Prostate gland (tissue), 2 donors: ENCODE results near the gene FLT4. TPM values are rescaled to one million over a fixed set of nuclear protein-coding genes. Genes with fewer than 3 reads are reported as not detected.
"Not testable (repeated sequence)": the region's sequence is repeated elsewhere in the genome, so short reads cannot be mapped to it uniquely, and the experiment has no call there.

Source experiments
- DNase-seq: peaks from one replicate; pipeline ENCODE4 v3.0.0-alpha.2; 2019; ENCODE audit warnings: low spot score
- H3K27ac ChIP-seq, 2 donors: fragments of 200-600 bp; sonication (generic); 2 replicates each; pipeline ENCODE4 v1.5.1; 2017 to 2019
- H3K27me3 ChIP-seq: fragments of 200-600 bp; sonication (generic); replicated peaks from 2 replicates; pipeline ENCODE4 v1.5.1; 2019; ENCODE audit not compliant: insufficient read depth
- H3K36me3 ChIP-seq, 2 donors: fragments of 200-600 bp; sonication (generic); 1 replicate in 1 of 2; 2 replicates in 1 of 2; pipeline versions ENCODE4 v1.5.1 to v1.8.1; 2017 to 2019
- H3K4me1 ChIP-seq: fragments of 200-600 bp; sonication (generic); replicated peaks from 2 replicates; pipeline ENCODE4 v1.5.1; 2019
- H3K4me3 ChIP-seq, 2 donors: fragments of 200-600 bp; sonication (generic); 2 replicates each; pipeline ENCODE4 v1.5.1; 2017 to 2019
- H3K9me3 ChIP-seq: fragments of 200-600 bp; sonication (generic); 2 replicates; pipeline ENCODE4 v1.5.1; 2017
- CTCF ChIP-seq, 4 experiments: fragments of 200-600 bp in 2 of 4; fragments of 450-650 bp in 2 of 4; sonication (generic) in 2 of 4; IDR thresholded peaks; 1 replicate in 3 of 4; 2 replicates in 1 of 4; pipeline ENCODE4 v1.5.1; 2016 to 2019; ENCODE audit warnings: antibody characterized with exemption in 4 of 4, mild to moderate bottlenecking in 2 of 4, moderate library complexity in 2 of 4
- POLR2A ChIP-seq: fragments of 450-650 bp; IDR thresholded peaks from one replicate; pipeline ENCODE4 v1.6.1; 2016; ENCODE audit warnings: antibody characterized with exemption, mild to moderate bottlenecking
- POLR2AphosphoS5 ChIP-seq: sonication (generic); formaldehyde crosslinking; IDR thresholded peaks from one replicate; pipeline ENCODE4 v1.6.1; 2017; ENCODE audit warnings: antibody characterized with exemption
- WGBS: methylation state at CpG from one replicate; pipeline ENCODE4 v1.1.5; 2018; 5-methylcytosine and 5-hydroxymethylcytosine counted together
- intact Hi-C: fragments of 100-400 bp; cut with DNase I; formaldehyde crosslinking; loops from one replicate; pipeline ENCODE4 v1.14.2; 2022
- total RNA-seq, 2 donors: library from RNA; depleted of rRNA; stranded (reverse); fragments of >200 nt; gene quantifications; one replicate each; pipeline ENCODE4 v1.1.0, GENCODE V29; 2016

FLT4 gene
- total RNA-seq, 2 donors from 2014 or later: 2.9 to 20.6 TPM

- DNase-seq: no peak
- WGBS: 66% methylated on average over 15 of the region's 15 CpGs
- intact Hi-C loops: no loop called here
- TF ChIP-seq POLR2A (no peak), POLR2AphosphoS5 (no peak), CTCF (IDR thresholded peaks at IDR 0.05) (no peak)
- Histone ChIP-seq H3K4me1 (no peaks in the 10 kb centered on the region), H3K36me3 (no peaks in the 10 kb centered on the region), H3K27ac (no peak overlapping the region), H3K4me3 (no peak overlapping the region), H3K27me3 (peaks cover 4% of the 10 kb centered on the region), H3K9me3 (no peaks in the 10 kb centered on the region)
These were observed 35.3 kb upstream of the FLT4 start for GRCh38 chr5:180684623-180685161.

GRCh38 chr5:180683220-180683922 is 34.0 kb upstream of the FLT4 start:
- peaks cover 4% of the 10 kb centered on the region for H3K27me3 ChIP-seq

GRCh38 chr5:180682560-180682959 is 33.2 kb upstream of the FLT4 start:
- Histone ChIP-seq H3K4me3 (no peak overlapping the region), H3K27ac (no peak overlapping the region), H3K9me3 (no peaks in the 10 kb centered on the region), H3K27me3 (peaks cover 4% of the 10 kb centered on the region), H3K4me1 (no peaks in the 10 kb centered on the region), H3K36me3 (no peaks in the 10 kb centered on the region)
- intact Hi-C loops: no loop called here
- TF ChIP-seq CTCF (IDR thresholded peaks at IDR 0.05) (no peak), POLR2A (no peak), POLR2AphosphoS5 (no peak)
- no peak for DNase-seq
- WGBS: 71% methylated on average over 8 of the region's 8 CpGs

More at GRCh38 chr5:180683220-180683922, 34.0 kb upstream of the FLT4 start:
- H3K4me3 ChIP-seq: no peak overlapping the region
- no peaks in the 10 kb centered on the region for H3K36me3 ChIP-seq
- WGBS: 90% methylated on average over 6 of the region's 6 CpGs
- no peak overlapping the region for H3K27ac ChIP-seq
- TF ChIP-seq POLR2AphosphoS5: no peak
- no peak for TF ChIP-seq POLR2A
- H3K4me1 ChIP-seq: no peaks in the 10 kb centered on the region
- intact Hi-C loops: no loop called here
- DNase-seq: no peak
- H3K9me3 ChIP-seq: no peaks in the 10 kb centered on the region

- H3K27me3 ChIP-seq, H3K4me1 ChIP-seq, DNase-seq, H3K36me3 ChIP-seq, H3K4me3 ChIP-seq, intact Hi-C loops, H3K9me3 ChIP-seq, H3K27ac ChIP-seq: not testable (repeated sequence)
- WGBS: 79% methylated on average over 12 of the region's 12 CpGs
These were observed 32.6 kb upstream of the FLT4 start for GRCh38 chr5:180682008-180682407.

- DNase-seq, H3K36me3 ChIP-seq, intact Hi-C loops, H3K4me1 ChIP-seq, H3K9me3 ChIP-seq, H3K27ac ChIP-seq, H3K4me3 ChIP-seq: not testable (repeated sequence)
- WGBS: 92% methylated on average over 10 of the region's 10 CpGs
- H3K27me3 ChIP-seq: peaks cover 10% of the 10 kb centered on the region
These were observed 28.9 kb upstream of the FLT4 start for GRCh38 chr5:180678319-180678718.

- DNase-seq: no peak
- Histone ChIP-seq H3K4me3 (no peak overlapping the region), H3K27me3 (peaks cover 6% of the 10 kb centered on the region), H3K27ac (no peak overlapping the region), H3K36me3 (no peaks in the 10 kb centered on the region), H3K4me1 (no peaks in the 10 kb centered on the region), H3K9me3 (no peaks in the 10 kb centered on the region)
- intact Hi-C loops: no loop called here
- TF ChIP-seq POLR2AphosphoS5: no peak
- no peak for TF ChIP-seq CTCF (IDR thresholded peaks at IDR 0.05)
- TF ChIP-seq POLR2A: no peak
- whole genome bisulfite sequencing: 86% methylated on average over 14 of the region's 14 CpGs
These were observed 25.7 kb upstream of the FLT4 start for GRCh38 chr5:180675036-180675635.

GRCh38 chr5:180674090-180674475 is 24.7 kb upstream of the FLT4 start:
- H3K4me3 ChIP-seq: peak overlapping the region in 1 of 2 donors; percentile 11
- intact Hi-C loops, H3K4me1 ChIP-seq, H3K27ac ChIP-seq, H3K27me3 ChIP-seq, DNase-seq, H3K36me3 ChIP-seq, H3K9me3 ChIP-seq: not testable (repeated sequence)
- WGBS: 0% methylated on average over 14 of the region's 23 CpGs
